Prostate gland (tissue), 2 donors: ENCODE results near the gene SLCO3A1. TPM values are rescaled to one million over a fixed set of nuclear protein-coding genes. Genes with fewer than 3 reads are reported as not detected.

ENCODE experiments used
- DNase-seq: peaks from one replicate; pipeline ENCODE4 v3.0.0-alpha.2; 2019; ENCODE audit warnings: low spot score
- H3K27ac ChIP-seq, 2 donors: fragments of 200-600 bp; sonication (generic); 2 replicates each; pipeline ENCODE4 v1.5.1; 2017 to 2019
- H3K27me3 ChIP-seq: fragments of 200-600 bp; sonication (generic); replicated peaks from 2 replicates; pipeline ENCODE4 v1.5.1; 2019; ENCODE audit not compliant: insufficient read depth
- H3K36me3 ChIP-seq, 2 donors: fragments of 200-600 bp; sonication (generic); 1 replicate in 1 of 2; 2 replicates in 1 of 2; pipeline versions ENCODE4 v1.5.1 to v1.8.1; 2017 to 2019
- H3K4me1 ChIP-seq: fragments of 200-600 bp; sonication (generic); replicated peaks from 2 replicates; pipeline ENCODE4 v1.5.1; 2019
- H3K4me3 ChIP-seq, 2 donors: fragments of 200-600 bp; sonication (generic); 2 replicates each; pipeline ENCODE4 v1.5.1; 2017 to 2019
- H3K9me3 ChIP-seq: fragments of 200-600 bp; sonication (generic); 2 replicates; pipeline ENCODE4 v1.5.1; 2017
- CTCF ChIP-seq, 4 experiments: fragments of 200-600 bp in 2 of 4; fragments of 450-650 bp in 2 of 4; sonication (generic) in 2 of 4; IDR thresholded peaks; 1 replicate in 3 of 4; 2 replicates in 1 of 4; pipeline ENCODE4 v1.5.1; 2016 to 2019; ENCODE audit warnings: antibody characterized with exemption in 4 of 4, mild to moderate bottlenecking in 2 of 4, moderate library complexity in 2 of 4
- POLR2A ChIP-seq: fragments of 450-650 bp; IDR thresholded peaks from one replicate; pipeline ENCODE4 v1.6.1; 2016; ENCODE audit warnings: antibody characterized with exemption, mild to moderate bottlenecking
- POLR2AphosphoS5 ChIP-seq: sonication (generic); formaldehyde crosslinking; IDR thresholded peaks from one replicate; pipeline ENCODE4 v1.6.1; 2017; ENCODE audit warnings: antibody characterized with exemption
- WGBS: methylation state at CpG from one replicate; pipeline ENCODE4 v1.1.5; 2018; 5-methylcytosine and 5-hydroxymethylcytosine counted together
- intact Hi-C: fragments of 100-400 bp; cut with DNase I; formaldehyde crosslinking; loops from one replicate; pipeline ENCODE4 v1.14.2; 2022
- total RNA-seq, 2 donors: library from RNA; depleted of rRNA; stranded (reverse); fragments of >200 nt; gene quantifications; one replicate each; pipeline ENCODE4 v1.1.0, GENCODE V29; 2016

SLCO3A1 gene
- total RNA-seq, 2 donors from 2014 or later, result 7.4 to 35.3 TPM

GRCh38 chr15:92130244-92130643 is 276.7 kb downstream of the SLCO3A1 start:
- Histone ChIP-seq H3K27me3 (no peaks in the 10 kb centered on the region), H3K36me3 (no peaks in the 10 kb centered on the region), H3K4me3 (no peak overlapping the region), H3K27ac (no peak overlapping the region), H3K9me3 (no peaks in the 10 kb centered on the region), H3K4me1 (no peaks in the 10 kb centered on the region)
- TF ChIP-seq CTCF (IDR thresholded peaks at IDR 0.05) (no peak), POLR2AphosphoS5 (no peak), POLR2A (no peak)
- no peak for DNase-seq
- WGBS, result 60% methylated on average over 2 of the region's 2 CpGs
- intact Hi-C loops, result no loop called here

GRCh38 chr15:92130906-92131305 is 277.4 kb downstream of the SLCO3A1 start:
- 94% methylated on average over 3 of the region's 3 CpGs for WGBS
- TF ChIP-seq CTCF (IDR thresholded peaks at IDR 0.05), result no peak
- TF ChIP-seq POLR2AphosphoS5, result no peak
- no peak for TF ChIP-seq POLR2A
- no peaks in the 10 kb centered on the region for H3K27me3 ChIP-seq
- no peaks in the 10 kb centered on the region for H3K4me1 ChIP-seq
- no peak overlapping the region for H3K27ac ChIP-seq
- intact Hi-C loops, result no loop called here
- no peak overlapping the region for H3K4me3 ChIP-seq
- no peaks in the 10 kb centered on the region for H3K9me3 ChIP-seq
- H3K36me3 ChIP-seq, result no peaks in the 10 kb centered on the region
- DNase-seq, result no peak

- no peaks in the 10 kb centered on the region for H3K9me3 ChIP-seq
- no peak for DNase-seq
- no peak overlapping the region for H3K4me3 ChIP-seq
- H3K27ac ChIP-seq, result no peak overlapping the region
- H3K27me3 ChIP-seq, result no peaks in the 10 kb centered on the region
- 97% methylated on average over 17 of the region's 17 CpGs for WGBS
- H3K4me1 ChIP-seq, result no peaks in the 10 kb centered on the region
- no peaks in the 10 kb centered on the region for H3K36me3 ChIP-seq
- intact Hi-C loops, result no loop called here
- TF ChIP-seq POLR2AphosphoS5, result no peak
- TF ChIP-seq POLR2A, result no peak
- no peak for TF ChIP-seq CTCF (IDR thresholded peaks at IDR 0.05)
Observed at GRCh38 chr15:92132982-92133755, 279.7 kb downstream of the SLCO3A1 start.

- 62% methylated on average over 5 of the region's 5 CpGs for WGBS
- DNase-seq, result no peak
- Histone ChIP-seq H3K9me3 (no peaks in the 10 kb centered on the region), H3K4me3 (no peak overlapping the region), H3K27me3 (no peaks in the 10 kb centered on the region), H3K4me1 (no peaks in the 10 kb centered on the region), H3K27ac (no peak overlapping the region), H3K36me3 (no peaks in the 10 kb centered on the region)
- TF ChIP-seq POLR2A, result no peak
- no peak for TF ChIP-seq CTCF (IDR thresholded peaks at IDR 0.05)
- TF ChIP-seq POLR2AphosphoS5, result no peak
- intact Hi-C loops, result no loop called here
Observed at GRCh38 chr15:92140796-92141195, 287.3 kb downstream of the SLCO3A1 start.

GRCh38 chr15:92141607-92142006 is 288.1 kb downstream of the SLCO3A1 start:
- no peaks in the 10 kb centered on the region for H3K36me3 ChIP-seq
- WGBS, result 96% methylated on average over 3 of the region's 3 CpGs

More at GRCh38 chr15:92141607-92142006, 288.1 kb downstream of the SLCO3A1 start:
- H3K4me1 ChIP-seq, result no peaks in the 10 kb centered on the region
- H3K27ac ChIP-seq, result no peak overlapping the region
- intact Hi-C loops, result no loop called here
- no peak overlapping the region for H3K4me3 ChIP-seq
- TF ChIP-seq CTCF (IDR thresholded peaks at IDR 0.05) (no peak), POLR2AphosphoS5 (no peak), POLR2A (no peak)
- no peaks in the 10 kb centered on the region for H3K27me3 ChIP-seq
- H3K9me3 ChIP-seq, result no peaks in the 10 kb centered on the region
- DNase-seq, result no peak
